GM18951 (cell line): ENCODE data around the gene SCGB1D2.
"Not testable (repeated sequence)": the region's sequence is repeated elsewhere in the genome, so short reads cannot be mapped to it uniquely, and the experiment has no call there.

ENCODE experiments used
- POLR2A ChIP-seq: IDR thresholded peaks from 4 replicates; pipeline ENCODE4 v1.6.1; 2011; ENCODE audit warnings: mild to moderate bottlenecking; ENCODE audit not compliant: insufficient read length, insufficient read depth; ENCODE audit errors: extremely low read depth
- in situ Hi-C: fragments of 300-500 bp; cut with MboI; formaldehyde crosslinking; loops from one replicate; pipeline ENCODE4 v1.12.0; 2022; ENCODE audit warnings: low sequenced_read_pairs, mixed read lengths, inconsistent platforms; ENCODE audit not compliant: unreplicated experiment

SCGB1D2 gene

GRCh38 chr11:62242021-62242420 lies at the start of gene SCGB1D2:
SCGB1D2 (plus strand) TSS chr11:62242239; CDS start chr11:62242308, 69 bp downstream.
- no peak for TF ChIP-seq POLR2A
- in situ Hi-C loops = no loop called here

DNA sequence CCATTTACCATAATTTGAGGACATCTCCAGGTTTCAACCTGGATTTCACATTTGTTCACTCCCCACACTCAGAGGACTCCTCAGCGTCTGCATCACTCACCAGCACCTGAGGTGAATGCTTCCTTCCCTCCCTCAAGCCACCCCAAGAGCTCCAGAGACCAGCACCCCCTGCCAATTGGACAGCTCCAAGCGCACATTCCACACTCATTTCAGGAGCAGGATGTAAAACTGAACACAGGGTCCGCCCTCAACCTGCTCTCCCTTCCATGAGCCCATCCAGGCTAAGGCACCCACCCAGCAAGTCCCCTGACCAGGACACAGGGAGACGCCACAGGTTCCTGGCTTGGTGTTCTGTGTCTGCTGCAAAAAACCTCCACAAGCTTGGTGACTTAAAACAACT lies 48.1 kb upstream of the SCGB1D2 start:
- in situ Hi-C loops = no loop called here
- no peak for TF ChIP-seq POLR2A

DNA sequence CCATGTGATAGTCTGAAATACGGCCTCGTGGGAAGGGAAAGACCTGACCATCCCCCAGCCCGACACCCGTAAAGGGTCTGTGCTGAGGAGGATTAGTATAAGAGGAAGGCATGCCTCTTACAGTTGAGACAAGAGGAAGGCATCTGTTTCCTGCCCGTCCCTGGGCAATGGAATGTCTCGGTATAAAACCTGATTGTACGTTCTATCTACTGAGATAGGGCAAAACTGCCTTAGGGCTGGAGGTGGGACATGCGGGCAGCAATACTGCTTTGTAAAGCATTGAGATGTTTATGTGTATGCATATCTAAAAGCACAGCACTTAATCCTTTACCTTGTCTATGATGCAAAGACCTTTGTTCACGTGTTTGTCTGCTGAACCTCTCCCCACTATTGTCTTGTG lies 47.0 kb upstream of the SCGB1D2 start:
- in situ Hi-C loops = not testable (repeated sequence)

GRCh38 chr11:62195945-62196344 lies 46.1 kb upstream of the SCGB1D2 start:
- TF ChIP-seq POLR2A = no peak
- in situ Hi-C loops = no loop called here

DNA sequence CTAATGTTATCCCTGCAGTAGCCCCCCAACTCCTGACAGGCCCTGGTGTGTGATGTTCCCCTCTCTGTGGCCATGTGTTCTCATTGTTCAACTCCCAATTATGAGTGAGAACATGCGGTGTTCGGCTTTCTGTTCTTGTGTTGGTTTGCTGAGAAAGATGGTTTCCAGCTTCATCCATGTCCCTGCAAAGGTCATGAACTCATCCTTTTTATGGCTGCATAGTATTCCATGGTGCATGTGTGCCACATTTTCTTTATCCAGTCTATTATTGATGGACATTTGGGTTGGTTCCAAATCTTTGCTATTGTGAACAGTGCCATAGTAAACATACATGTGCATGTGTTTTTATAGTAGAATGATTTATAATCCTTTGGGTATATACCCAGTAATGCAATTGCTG lies 44.6 kb upstream of the SCGB1D2 start:
- in situ Hi-C loops = not testable (repeated sequence)

GRCh38 chr11:62201376-62201775 lies 40.7 kb upstream of the SCGB1D2 start:
- no peak for TF ChIP-seq POLR2A
- in situ Hi-C loops = loop anchor here (25.0 kb wide), 1 partner anchor 111 kb away; no protein-coding TSS in a partner anchor

DNA sequence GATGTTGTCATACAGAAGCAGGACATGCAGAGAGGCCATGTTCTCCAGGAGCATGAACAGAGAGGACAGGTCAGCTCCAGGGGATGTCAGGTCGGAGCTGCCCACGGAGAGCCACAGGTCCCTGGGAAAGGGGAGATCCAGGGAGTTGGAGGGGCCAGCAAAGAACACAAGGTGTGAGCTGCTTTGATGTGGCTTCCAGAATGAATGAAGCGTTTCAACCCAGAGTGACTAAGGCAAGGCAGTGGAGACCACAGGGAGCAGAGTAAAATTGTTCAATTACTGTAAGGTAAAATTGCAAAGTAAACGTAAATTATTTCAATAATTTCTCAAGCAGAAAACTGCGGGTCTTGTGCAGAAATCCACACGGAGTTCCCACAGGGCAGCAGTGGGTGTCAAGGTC lies 39.1 kb upstream of the SCGB1D2 start:
- in situ Hi-C loops = loop anchor here (25.0 kb wide), 1 partner anchor 109 kb away; no protein-coding TSS in a partner anchor
- no peak for TF ChIP-seq POLR2A

GRCh38 chr11:62204430-62204829 lies 37.6 kb upstream of the SCGB1D2 start:
- in situ Hi-C loops = loop anchor here (25.0 kb wide), 1 partner anchor 108 kb away; no protein-coding TSS in a partner anchor
- no peak for TF ChIP-seq POLR2A

DNA sequence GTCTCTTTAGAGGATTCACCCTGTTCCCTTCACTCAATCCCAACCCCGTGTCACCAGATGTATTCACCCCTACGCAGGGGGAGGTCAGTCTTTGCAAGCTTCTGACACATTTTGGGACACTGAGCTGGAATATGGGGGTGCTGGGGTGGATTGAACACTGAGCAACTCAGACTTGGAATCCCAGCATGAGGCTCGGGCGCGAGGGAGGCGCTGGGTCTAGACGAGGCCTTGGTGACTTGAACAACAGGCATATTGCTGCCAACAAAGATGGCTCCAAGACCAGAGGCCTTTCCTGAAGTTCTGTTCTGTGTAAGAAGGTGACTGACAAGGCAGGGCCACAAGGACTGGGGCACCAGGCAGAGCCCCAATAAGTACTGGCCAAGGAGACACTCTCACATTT lies 36.6 kb upstream of the SCGB1D2 start:
- in situ Hi-C loops = loop anchor here (25.0 kb wide), 1 partner anchor 107 kb away; no protein-coding TSS in a partner anchor
- TF ChIP-seq POLR2A = no peak

- in situ Hi-C loops = loop anchor here (25.0 kb wide), 1 partner anchor 106 kb away; no protein-coding TSS in a partner anchor
Observed at GRCh38 chr11:62206276-62207066, 35.6 kb upstream of the SCGB1D2 start.

- in situ Hi-C loops = loop anchor here (25.0 kb wide), 1 partner anchor 104 kb away; no protein-coding TSS in a partner anchor
- no peak for TF ChIP-seq POLR2A
Observed at GRCh38 chr11:62208785-62209144, 33.3 kb upstream of the SCGB1D2 start.

GRCh38 chr11:62217191-62217748 lies 24.8 kb upstream of the SCGB1D2 start:
- no peak for TF ChIP-seq POLR2A
- in situ Hi-C loops = loop anchor here (25.0 kb wide), 1 partner anchor 95 kb away; no protein-coding TSS in a partner anchor

- in situ Hi-C loops = loop anchor here (25.0 kb wide), 1 partner anchor 91 kb away; no protein-coding TSS in a partner anchor
Observed at GRCh38 chr11:62221498-62221897, 20.5 kb upstream of the SCGB1D2 start.

GRCh38 chr11:62223095-62223494 lies 18.9 kb upstream of the SCGB1D2 start:
- TF ChIP-seq POLR2A = no peak
- in situ Hi-C loops = loop anchor here (25.0 kb wide), 1 partner anchor 89 kb away; no protein-coding TSS in a partner anchor

More at GRCh38 chr11:62221498-62221897, 20.5 kb upstream of the SCGB1D2 start:
- no peak for TF ChIP-seq POLR2A
